ENCODE measurements around the gene MAP3K5. TPM values are rescaled to one million over a fixed set of nuclear protein-coding genes. Genes with fewer than 3 reads are reported as not detected.

The MAP3K5 gene
- total RNA-seq, 3 donors from 2014 or later (not counting 1 experiment from before 2014, with no cell fraction given) = 19.7 to 36.7 (median 35.4) TPM

GRCh38 chr6:136639702-136640101, 152.6 kb downstream of the MAP3K5 start:
- H3K4me3 Mint-ChIP-seq = no peak overlapping the region

GRCh38 chr6:136635615-136636014, 156.7 kb downstream of the MAP3K5 start:
- TF ChIP-seq, protein P1, sequence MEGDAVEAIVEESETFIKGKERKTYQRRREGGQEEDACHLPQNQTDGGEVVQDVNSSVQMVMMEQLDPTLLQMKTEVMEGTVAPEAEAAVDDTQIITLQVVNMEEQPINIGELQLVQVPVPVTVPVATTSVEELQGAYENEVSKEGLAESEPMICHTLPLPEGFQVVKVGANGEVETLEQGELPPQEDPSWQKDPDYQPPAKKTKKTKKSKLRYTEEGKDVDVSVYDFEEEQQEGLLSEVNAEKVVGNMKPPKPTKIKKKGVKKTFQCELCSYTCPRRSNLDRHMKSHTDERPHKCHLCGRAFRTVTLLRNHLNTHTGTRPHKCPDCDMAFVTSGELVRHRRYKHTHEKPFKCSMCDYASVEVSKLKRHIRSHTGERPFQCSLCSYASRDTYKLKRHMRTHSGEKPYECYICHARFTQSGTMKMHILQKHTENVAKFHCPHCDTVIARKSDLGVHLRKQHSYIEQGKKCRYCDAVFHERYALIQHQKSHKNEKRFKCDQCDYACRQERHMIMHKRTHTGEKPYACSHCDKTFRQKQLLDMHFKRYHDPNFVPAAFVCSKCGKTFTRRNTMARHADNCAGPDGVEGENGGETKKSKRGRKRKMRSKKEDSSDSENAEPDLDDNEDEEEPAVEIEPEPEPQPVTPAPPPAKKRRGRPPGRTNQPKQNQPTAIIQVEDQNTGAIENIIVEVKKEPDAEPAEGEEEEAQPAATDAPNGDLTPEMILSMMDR (IDR thresholded peaks at IDR 0.05) = no peak
- ATAC-seq = no peak
- H3K9me3 Mint-ChIP-seq = no peaks in the 10 kb centered on the region
- peaks cover 8 to 14% of the 10 kb centered on the region in 2 donors for H3K4me1 Mint-ChIP-seq
- no peaks in the 10 kb centered on the region for H3K27me3 Mint-ChIP-seq (ENCODE audit: low read depth in 2 of 2)
- no peak overlapping the region for H3K27ac ChIP-seq (ENCODE audit: low read length)
- H3K4me3 ChIP-seq (ENCODE audit: low read length) = no peak overlapping the region
- H3K36me3 Mint-ChIP-seq = peaks cover 3% of the 10 kb centered on the region
- H3K36me3 ChIP-seq (ENCODE audit: control insufficient read depth, insufficient read depth, low read length) = peaks cover 38% of the 10 kb centered on the region
- H3K4me1 ChIP-seq (ENCODE audit: control insufficient read depth, insufficient read depth, low read length) = no peaks in the 10 kb centered on the region
- no peaks in the 10 kb centered on the region for H3K27me3 ChIP-seq (ENCODE audit: control insufficient read depth, insufficient read depth, low read length)
- DNase-seq = no peak
- H3K27ac Mint-ChIP-seq = no peak overlapping the region
- 100% methylated on average over 2 of the region's 4 CpGs for WGBS (ENCODE audit: insufficient coverage)
- no peak overlapping the region for H3K4me3 Mint-ChIP-seq
- intact Hi-C loops (cut with micrococcal nuclease) = no loop called here
- no peaks in the 10 kb centered on the region for H3K9me3 ChIP-seq (ENCODE audit: control insufficient read depth, insufficient read depth, low read length)

More at GRCh38 chr6:136639702-136640101, 152.6 kb downstream of the MAP3K5 start:
- Mint-ChIP-seq H3K4me1 (peaks cover 8 to 11% of the 10 kb centered on the region in 2 donors), H3K9me3 (no peaks in the 10 kb centered on the region), H3K27me3 (ENCODE audit: low read depth in 2 of 2) (no peaks in the 10 kb centered on the region), H3K36me3 (peaks cover 5% of the 10 kb centered on the region), H3K27ac (peak overlapping the region in 1 of 2 donors; percentile 13)
- H3K4me3 ChIP-seq (ENCODE audit: low read length) = no peak overlapping the region
- H3K27ac ChIP-seq (ENCODE audit: low read length) = no peak overlapping the region
- H3K36me3 ChIP-seq (ENCODE audit: control insufficient read depth, insufficient read depth, low read length) = peaks cover 29% of the 10 kb centered on the region
- WGBS (ENCODE audit: insufficient coverage) = 55% methylated on average over 3 of the region's 3 CpGs
- ATAC-seq (peak in 2 of 3 donors; percentile 46 to 49), DNase-seq (no peak)
- no peaks in the 10 kb centered on the region for H3K9me3 ChIP-seq (ENCODE audit: control insufficient read depth, insufficient read depth, low read length)
- TF ChIP-seq, protein P1 (IDR thresholded peaks at IDR 0.05) = no peak
- intact Hi-C loops (cut with micrococcal nuclease) = no loop called here
- no peaks in the 10 kb centered on the region for H3K27me3 ChIP-seq (ENCODE audit: control insufficient read depth, insufficient read depth, low read length)
- H3K4me1 ChIP-seq (ENCODE audit: control insufficient read depth, insufficient read depth, low read length) = peaks cover 3% of the 10 kb centered on the region

DNA sequence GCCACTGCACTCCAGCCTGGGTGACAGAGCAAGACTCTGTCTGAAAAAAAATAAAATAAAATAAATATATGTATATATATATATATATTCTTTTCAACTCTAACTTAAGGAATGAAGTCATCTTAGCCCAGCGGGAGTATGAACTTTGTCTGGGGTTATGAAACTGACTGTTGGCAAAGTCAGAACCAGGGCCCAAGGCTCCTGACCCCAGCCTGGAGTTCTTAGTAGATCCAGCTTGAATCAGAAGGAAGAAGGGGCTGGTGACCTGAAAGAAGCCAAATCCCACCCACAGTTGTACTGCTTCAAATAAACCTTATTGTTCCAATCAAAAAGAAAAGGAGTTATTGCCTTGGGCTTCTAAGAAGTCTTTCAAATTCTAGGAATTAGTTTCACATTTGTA, 158.9 kb downstream of the MAP3K5 start:
- DNase-seq (no peak), ATAC-seq (no peak)
- Histone ChIP-seq H3K27me3 (ENCODE audit: control insufficient read depth, insufficient read depth, low read length) (no peaks in the 10 kb centered on the region), H3K9me3 (ENCODE audit: control insufficient read depth, insufficient read depth, low read length) (no peaks in the 10 kb centered on the region), H3K36me3 (ENCODE audit: control insufficient read depth, insufficient read depth, low read length) (peaks cover 44% of the 10 kb centered on the region), H3K4me1 (ENCODE audit: control insufficient read depth, insufficient read depth, low read length) (no peaks in the 10 kb centered on the region), H3K27ac (ENCODE audit: low read length) (no peak overlapping the region), H3K4me3 (ENCODE audit: low read length) (no peak overlapping the region)
- Mint-ChIP-seq H3K9me3 (no peaks in the 10 kb centered on the region), H3K4me1 (peaks cover 0 to 4% of the 10 kb centered on the region in 2 donors), H3K27ac (no peak overlapping the region), H3K4me3 (no peak overlapping the region), H3K27me3 (ENCODE audit: low read depth in 2 of 2) (no peaks in the 10 kb centered on the region), H3K36me3 (no peaks in the 10 kb centered on the region)
- intact Hi-C loops (cut with micrococcal nuclease) = no loop called here
- TF ChIP-seq, protein P1 (IDR thresholded peaks at IDR 0.05) = no peak
- no CpG with 5 or more reads among the region's 1 CpG for WGBS (ENCODE audit: insufficient coverage)

DNA sequence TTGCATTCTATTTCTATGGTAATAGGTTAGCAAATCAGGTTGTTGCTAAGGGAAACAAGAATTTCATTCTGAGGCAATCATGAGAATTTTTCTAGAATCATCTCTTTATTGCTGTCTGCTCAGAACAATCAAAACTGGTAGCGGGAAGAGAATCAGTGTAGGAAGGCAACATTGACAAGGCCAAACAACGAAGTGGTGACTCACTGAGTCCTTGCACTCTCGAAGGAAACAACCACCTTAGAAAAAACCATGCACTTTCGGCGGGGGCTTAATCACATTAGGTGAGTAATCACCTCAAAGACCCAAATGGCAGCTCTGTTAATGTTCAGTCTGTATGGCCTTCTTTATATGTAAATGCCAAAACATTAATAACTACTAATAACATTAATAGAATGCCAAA, 163.3 kb downstream of the MAP3K5 start:
- Mint-ChIP-seq H3K36me3 (no peaks in the 10 kb centered on the region), H3K27me3 (ENCODE audit: low read depth in 2 of 2) (no peaks in the 10 kb centered on the region), H3K9me3 (no peaks in the 10 kb centered on the region), H3K4me3 (no peak overlapping the region), H3K27ac (no peak overlapping the region), H3K4me1 (peaks cover 0 to 4% of the 10 kb centered on the region in 2 donors)
- ATAC-seq = no peak
- intact Hi-C loops (cut with micrococcal nuclease) = no loop called here
- 95% methylated on average over 5 of the region's 5 CpGs for WGBS (ENCODE audit: insufficient coverage)
- TF ChIP-seq, protein P1 (IDR thresholded peaks at IDR 0.05) = no peak
- Histone ChIP-seq H3K9me3 (ENCODE audit: control insufficient read depth, insufficient read depth, low read length) (no peaks in the 10 kb centered on the region), H3K27ac (ENCODE audit: low read length) (no peak overlapping the region), H3K36me3 (ENCODE audit: control insufficient read depth, insufficient read depth, low read length) (peaks cover 26% of the 10 kb centered on the region), H3K4me1 (ENCODE audit: control insufficient read depth, insufficient read depth, low read length) (no peaks in the 10 kb centered on the region), H3K4me3 (ENCODE audit: low read length) (no peak overlapping the region), H3K27me3 (ENCODE audit: control insufficient read depth, insufficient read depth, low read length) (no peaks in the 10 kb centered on the region)
- DNase-seq = no peak

Data from natural killer cell (primary cell).